Osteoblast (primary cell): ENCODE results near the gene BCAS3. TPM values are rescaled to one million over a fixed set of nuclear protein-coding genes. Genes with fewer than 3 reads are reported as not detected.

Experiments
- DNase-seq: peaks from one replicate; pipeline ENCODE4 v3.0.0; 2011; ENCODE audit warnings: low spot score, mixed read lengths; ENCODE audit not compliant: insufficient read length; ENCODE audit errors: missing footprints
- H2AFZ ChIP-seq: 2 replicates; pipeline ENCODE4 v1.6.0; 2011; ENCODE audit warnings: mild to moderate bottlenecking, low read length
- H3K27ac ChIP-seq: 2 replicates; pipeline ENCODE4 v1.5.1; 2011; ENCODE audit warnings: mild to moderate bottlenecking, low read depth, low read length, moderate library complexity
- H3K27me3 ChIP-seq: 2 replicates; pipeline ENCODE4 v1.6.0; 2012; ENCODE audit warnings: mild to moderate bottlenecking, control low read depth, inconsistent platforms, low read length, moderate library complexity; ENCODE audit not compliant: insufficient read depth
- H3K36me3 ChIP-seq: 2 replicates; pipeline ENCODE4 v1.5.1; 2011; ENCODE audit warnings: mild to moderate bottlenecking, low read length, control low read depth, moderate library complexity; ENCODE audit not compliant: insufficient read depth
- H3K4me1 ChIP-seq: 2 replicates; pipeline ENCODE4 v1.5.1; 2011; ENCODE audit warnings: mild to moderate bottlenecking, low read length, control low read depth, moderate library complexity; ENCODE audit not compliant: insufficient read depth
- H3K4me2 ChIP-seq: 2 replicates; pipeline ENCODE4 v1.6.0; 2011; ENCODE audit warnings: mild to moderate bottlenecking, low read length; ENCODE audit not compliant: insufficient read depth
- H3K4me3 ChIP-seq: fragments of 200-600 bp; sonication (generic); 3 replicates; pipeline ENCODE4 v1.5.1; 2012; ENCODE audit warnings: mild to moderate bottlenecking, low read length, inconsistent platforms; ENCODE audit not compliant: insufficient read depth
- H3K79me2 ChIP-seq: 2 replicates; pipeline ENCODE4 v1.6.0; 2012; ENCODE audit warnings: mild to moderate bottlenecking, low read length, control low read depth, inconsistent platforms; ENCODE audit not compliant: insufficient read depth
- H3K9me3 ChIP-seq: 2 replicates; pipeline ENCODE4 v1.5.1; 2011; ENCODE audit warnings: low read depth, low read length, control low read depth
- H4K20me1 ChIP-seq: 2 replicates; pipeline ENCODE4 v1.6.0; 2012; ENCODE audit warnings: mild to moderate bottlenecking, low read length, control low read depth; ENCODE audit not compliant: insufficient read depth
- total RNA-seq: library from RNA; depleted of rRNA; stranded (reverse); fragments of >200 nt; gene quantifications from 2 replicates; pipeline ENCODE4 v1.2.3, GENCODE V29; 2012
- TF ChIP-seq, protein P1 (sequence below): IDR thresholded peaks from 2 replicates; pipeline ENCODE4 v1.5.1; 2011; ENCODE audit warnings: mild to moderate bottlenecking, low read depth, low read length, moderate library complexity; ENCODE audit errors: extremely low read depth

BCAS3 gene
- total RNA-seq, 1 donor, result 31.5 TPM

DNA sequence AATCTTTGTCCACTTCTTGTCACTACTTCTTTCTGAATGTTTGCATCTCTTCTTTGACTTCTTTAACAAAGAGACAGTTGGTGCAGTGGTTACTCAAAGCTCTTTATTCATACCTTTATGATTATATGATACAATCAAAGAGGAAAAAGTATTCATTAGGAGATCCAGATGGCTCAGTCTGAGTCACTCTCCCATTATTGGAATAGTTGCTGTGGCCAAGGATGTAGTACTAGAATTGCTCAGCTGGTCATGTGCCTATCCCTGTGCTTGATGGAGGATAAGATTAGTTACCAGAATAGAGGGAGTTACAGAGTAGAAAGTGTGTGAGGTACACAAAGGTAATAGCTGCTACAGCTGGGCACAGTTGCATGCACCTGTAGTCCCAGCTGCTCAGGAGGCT, 18.3 kb downstream of the BCAS3 start:
- DNase-seq, result no peak

DNA sequence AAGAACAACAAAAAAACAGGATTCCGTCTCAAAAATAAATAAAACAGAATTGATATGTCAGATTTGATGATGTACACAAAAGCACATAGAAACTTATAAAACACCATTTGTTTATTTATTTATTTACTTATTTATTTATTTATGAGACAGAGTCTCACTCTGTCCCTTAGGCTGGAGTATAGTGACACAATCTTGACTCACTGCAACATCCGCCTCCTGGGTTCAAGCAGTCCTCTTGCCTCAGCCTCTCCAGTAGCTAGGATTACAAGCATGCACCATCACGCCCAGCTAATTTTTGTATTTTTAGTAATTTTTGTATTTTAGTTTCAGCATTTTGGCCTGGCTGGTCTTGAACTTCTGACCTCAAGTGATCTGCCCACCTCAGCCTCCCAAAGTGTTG, 21.4 kb downstream of the BCAS3 start:
- no peak for DNase-seq
- Histone ChIP-seq H3K79me2 (no peaks in the 10 kb centered on the region), H4K20me1 (no peaks in the 10 kb centered on the region), H3K4me1 (peaks cover 3% of the 10 kb centered on the region), H3K4me2 (no peak overlapping the region), H3K36me3 (no peaks in the 10 kb centered on the region), H3K27me3 (no peaks in the 10 kb centered on the region), H3K9me3 (no peaks in the 10 kb centered on the region), H3K4me3 (no peak overlapping the region), H2AFZ (no peak overlapping the region), H3K27ac (no peak overlapping the region)
- TF ChIP-seq, protein P1, sequence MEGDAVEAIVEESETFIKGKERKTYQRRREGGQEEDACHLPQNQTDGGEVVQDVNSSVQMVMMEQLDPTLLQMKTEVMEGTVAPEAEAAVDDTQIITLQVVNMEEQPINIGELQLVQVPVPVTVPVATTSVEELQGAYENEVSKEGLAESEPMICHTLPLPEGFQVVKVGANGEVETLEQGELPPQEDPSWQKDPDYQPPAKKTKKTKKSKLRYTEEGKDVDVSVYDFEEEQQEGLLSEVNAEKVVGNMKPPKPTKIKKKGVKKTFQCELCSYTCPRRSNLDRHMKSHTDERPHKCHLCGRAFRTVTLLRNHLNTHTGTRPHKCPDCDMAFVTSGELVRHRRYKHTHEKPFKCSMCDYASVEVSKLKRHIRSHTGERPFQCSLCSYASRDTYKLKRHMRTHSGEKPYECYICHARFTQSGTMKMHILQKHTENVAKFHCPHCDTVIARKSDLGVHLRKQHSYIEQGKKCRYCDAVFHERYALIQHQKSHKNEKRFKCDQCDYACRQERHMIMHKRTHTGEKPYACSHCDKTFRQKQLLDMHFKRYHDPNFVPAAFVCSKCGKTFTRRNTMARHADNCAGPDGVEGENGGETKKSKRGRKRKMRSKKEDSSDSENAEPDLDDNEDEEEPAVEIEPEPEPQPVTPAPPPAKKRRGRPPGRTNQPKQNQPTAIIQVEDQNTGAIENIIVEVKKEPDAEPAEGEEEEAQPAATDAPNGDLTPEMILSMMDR, result no peak

More for the DNA sequence above, 18.3 kb downstream of the BCAS3 start:
- Histone ChIP-seq H3K4me3 (no peak overlapping the region), H3K27ac (no peak overlapping the region), H2AFZ (no peak overlapping the region), H3K79me2 (no peaks in the 10 kb centered on the region), H3K36me3 (no peaks in the 10 kb centered on the region), H3K4me2 (no peak overlapping the region), H3K9me3 (no peaks in the 10 kb centered on the region), H3K27me3 (no peaks in the 10 kb centered on the region), H4K20me1 (no peaks in the 10 kb centered on the region), H3K4me1 (peaks cover 3% of the 10 kb centered on the region)
- TF ChIP-seq, protein P1, result no peak

DNA sequence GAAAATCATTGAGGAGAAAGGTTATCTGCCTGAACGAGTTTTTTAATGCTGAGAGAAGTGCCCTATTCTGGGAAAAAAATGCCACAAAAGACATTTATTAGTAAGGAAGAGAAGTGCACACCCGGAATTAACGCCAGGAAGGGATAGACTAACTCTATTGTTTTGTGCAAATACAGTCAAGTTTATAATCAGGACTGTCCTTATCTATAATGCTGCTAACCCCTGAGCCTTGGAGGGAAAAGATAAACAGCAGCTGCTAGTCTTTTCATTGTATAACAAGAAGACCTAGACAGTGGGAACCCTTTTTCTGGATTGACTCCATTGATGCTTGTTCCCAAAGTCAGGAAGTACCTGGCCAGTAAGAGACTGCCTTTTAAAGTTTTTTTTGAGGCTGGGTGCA, 26.5 kb downstream of the BCAS3 start:
- no peaks in the 10 kb centered on the region for H3K4me1 ChIP-seq
- H3K27ac ChIP-seq, result no peak overlapping the region
- no peak overlapping the region for H2AFZ ChIP-seq
- no peak overlapping the region for H3K4me3 ChIP-seq
- H4K20me1 ChIP-seq, result no peaks in the 10 kb centered on the region
- no peak overlapping the region for H3K4me2 ChIP-seq
- H3K9me3 ChIP-seq, result no peaks in the 10 kb centered on the region
- TF ChIP-seq, protein P1, result no peak
- H3K27me3 ChIP-seq, result no peaks in the 10 kb centered on the region
- peaks cover 3% of the 10 kb centered on the region for H3K36me3 ChIP-seq
- no peak for DNase-seq
- no peaks in the 10 kb centered on the region for H3K79me2 ChIP-seq

- no peak overlapping the region for H2AFZ ChIP-seq
- TF ChIP-seq, protein P1, result no peak
- H4K20me1 ChIP-seq, result no peaks in the 10 kb centered on the region
- no peaks in the 10 kb centered on the region for H3K27me3 ChIP-seq
- no peak overlapping the region for H3K27ac ChIP-seq
- no peaks in the 10 kb centered on the region for H3K9me3 ChIP-seq
- no peaks in the 10 kb centered on the region for H3K79me2 ChIP-seq
- no peak overlapping the region for H3K4me2 ChIP-seq
- peaks cover 3% of the 10 kb centered on the region for H3K36me3 ChIP-seq
- no peak for DNase-seq
- no peaks in the 10 kb centered on the region for H3K4me1 ChIP-seq
- no peak overlapping the region for H3K4me3 ChIP-seq
These were observed 35.0 kb downstream of the BCAS3 start for GRCh38 chr17:60712675-60713074.
